ENCODE results near the gene BDH2. TPM values are rescaled to one million over a fixed set of nuclear protein-coding genes. Genes with fewer than 3 reads are reported as not detected.
A peak's percentile ranks its signal among the peaks of the same experiment; 100 is the strongest.

Gene BDH2
- total RNA-seq, 1 experiment from 2014 or later, result 39.0 TPM

DNA sequence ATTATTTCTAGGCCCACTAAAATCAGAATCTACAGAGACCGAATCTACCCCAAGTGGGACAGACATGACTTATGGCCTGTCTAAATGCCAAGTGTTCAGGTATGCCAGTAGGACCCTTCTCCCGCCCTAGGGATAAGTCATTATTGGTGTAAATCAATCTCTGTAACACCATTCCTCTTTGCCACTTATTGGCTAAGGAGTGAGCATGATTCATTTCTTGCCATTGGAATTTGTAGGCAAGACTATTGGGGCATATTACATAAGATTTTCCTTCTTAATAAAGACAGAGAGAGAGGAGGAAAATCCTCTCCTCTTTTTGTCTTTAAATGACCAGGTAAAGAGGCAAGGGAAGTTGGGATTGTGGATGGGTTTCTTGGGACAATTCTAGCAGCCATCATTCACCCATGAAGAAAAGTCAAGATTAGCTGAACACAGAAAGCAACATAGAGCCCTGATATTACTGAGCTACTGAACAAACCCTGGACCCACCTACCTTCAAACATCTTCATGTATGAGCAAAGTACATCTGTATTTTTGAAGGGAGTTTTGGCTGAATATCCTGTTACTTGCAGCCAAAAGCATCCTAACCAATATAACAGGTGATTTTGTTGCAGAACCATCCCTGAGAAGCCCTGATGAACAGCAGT is 25.7 kb downstream of the BDH2 start:
- DNase-seq, result no peak
- Histone ChIP-seq H3K27me3 (ENCODE audit: control insufficient read depth, insufficient read depth, low read length) (peaks cover 19% of the 10 kb centered on the region), H3K36me3 (replicated peaks; ENCODE audit: control insufficient read depth, insufficient read depth, low read length) (no peaks in the 10 kb centered on the region), H3K4me3 (ENCODE audit: insufficient read depth, low read depth, low read length) (no peak overlapping the region)

DNA sequence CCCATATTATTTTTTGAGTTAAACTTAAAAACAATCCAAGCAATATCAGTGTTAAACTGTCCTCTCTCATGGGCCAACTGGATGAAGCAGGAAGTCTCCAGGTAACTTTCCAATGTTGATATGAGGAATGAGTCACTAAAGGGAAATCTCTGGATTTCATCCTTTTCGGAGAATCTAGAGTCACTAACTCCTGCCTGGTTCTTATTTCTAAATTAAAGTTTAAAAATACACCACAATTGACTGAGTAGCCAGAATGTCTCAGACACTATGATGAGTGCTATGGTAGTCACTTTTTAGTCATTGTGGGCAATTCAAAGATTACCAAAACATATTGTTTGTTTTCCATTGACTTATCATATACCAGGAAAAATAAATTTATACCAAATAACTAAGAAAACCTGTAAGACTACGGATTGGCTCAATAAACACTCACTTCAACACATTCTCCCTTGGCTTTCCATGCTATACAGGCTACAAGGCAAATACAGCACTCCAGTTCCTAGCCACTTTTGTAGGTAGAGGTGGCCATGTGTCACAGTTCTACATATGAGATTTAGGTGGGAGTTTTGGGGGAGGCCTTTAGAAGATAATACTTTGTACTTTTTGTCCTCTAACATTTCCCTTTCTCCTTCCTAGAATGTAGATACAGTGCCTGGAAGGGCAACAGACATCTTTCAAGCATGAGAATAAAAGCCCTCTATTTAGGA is 31.6 kb downstream of the BDH2 start:
- no peak for DNase-seq
- no peaks in the 10 kb centered on the region for H3K27me3 ChIP-seq (ENCODE audit: control insufficient read depth, insufficient read depth, low read length)
- no peak overlapping the region for H3K4me3 ChIP-seq (ENCODE audit: insufficient read depth, low read depth, low read length)
- no peaks in the 10 kb centered on the region for H3K36me3 ChIP-seq (replicated peaks; ENCODE audit: control insufficient read depth, insufficient read depth, low read length)

- Histone ChIP-seq H3K4me3 (ENCODE audit: insufficient read depth, low read depth, low read length) (no peak overlapping the region), H3K36me3 (replicated peaks; ENCODE audit: control insufficient read depth, insufficient read depth, low read length) (no peaks in the 10 kb centered on the region), H3K27me3 (ENCODE audit: control insufficient read depth, insufficient read depth, low read length) (no peaks in the 10 kb centered on the region)
- DNase-seq, result no peak
Observed at GRCh38 chr4:103060453-103061148, 39.0 kb downstream of the BDH2 start.

- Histone ChIP-seq H3K36me3 (replicated peaks; ENCODE audit: control insufficient read depth, insufficient read depth, low read length) (no peaks in the 10 kb centered on the region), H3K27me3 (ENCODE audit: control insufficient read depth, insufficient read depth, low read length) (no peaks in the 10 kb centered on the region), H3K4me3 (ENCODE audit: insufficient read depth, low read depth, low read length) (no peak overlapping the region)
- no peak for DNase-seq
Observed at GRCh38 chr4:103054030-103054429, 45.6 kb downstream of the BDH2 start.

DNA sequence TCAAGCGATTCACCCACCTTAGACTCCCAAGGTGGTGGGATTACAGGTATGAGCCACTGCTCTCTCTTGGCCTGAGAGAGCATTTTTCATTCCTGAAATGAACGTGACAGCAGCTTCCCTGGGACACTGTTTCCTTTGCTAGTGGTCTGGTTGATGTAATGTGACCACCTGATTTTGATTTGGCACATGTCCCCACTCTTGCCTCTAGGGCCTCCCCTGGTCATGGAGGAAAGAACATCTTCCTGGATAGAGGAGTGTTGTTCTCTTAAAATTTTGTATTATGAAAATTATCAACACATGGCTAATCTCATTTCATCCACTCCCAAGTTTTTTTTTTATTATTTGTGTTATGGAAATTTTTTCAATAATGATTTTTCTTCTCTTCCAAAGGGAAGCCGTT is 46.9 kb downstream of the BDH2 start:
- H3K36me3 ChIP-seq (replicated peaks; ENCODE audit: control insufficient read depth, insufficient read depth, low read length), result no peaks in the 10 kb centered on the region
- H3K27me3 ChIP-seq (ENCODE audit: control insufficient read depth, insufficient read depth, low read length), result no peaks in the 10 kb centered on the region
- no peak overlapping the region for H3K4me3 ChIP-seq (ENCODE audit: insufficient read depth, low read depth, low read length)
- no peak for DNase-seq

GRCh38 chr4:103052145-103052544 is 47.5 kb downstream of the BDH2 start:
- Histone ChIP-seq H3K36me3 (replicated peaks; ENCODE audit: control insufficient read depth, insufficient read depth, low read length) (no peaks in the 10 kb centered on the region), H3K4me3 (ENCODE audit: insufficient read depth, low read depth, low read length) (no peak overlapping the region), H3K27me3 (ENCODE audit: control insufficient read depth, insufficient read depth, low read length) (no peaks in the 10 kb centered on the region)
- DNase-seq, result no peak

DNA sequence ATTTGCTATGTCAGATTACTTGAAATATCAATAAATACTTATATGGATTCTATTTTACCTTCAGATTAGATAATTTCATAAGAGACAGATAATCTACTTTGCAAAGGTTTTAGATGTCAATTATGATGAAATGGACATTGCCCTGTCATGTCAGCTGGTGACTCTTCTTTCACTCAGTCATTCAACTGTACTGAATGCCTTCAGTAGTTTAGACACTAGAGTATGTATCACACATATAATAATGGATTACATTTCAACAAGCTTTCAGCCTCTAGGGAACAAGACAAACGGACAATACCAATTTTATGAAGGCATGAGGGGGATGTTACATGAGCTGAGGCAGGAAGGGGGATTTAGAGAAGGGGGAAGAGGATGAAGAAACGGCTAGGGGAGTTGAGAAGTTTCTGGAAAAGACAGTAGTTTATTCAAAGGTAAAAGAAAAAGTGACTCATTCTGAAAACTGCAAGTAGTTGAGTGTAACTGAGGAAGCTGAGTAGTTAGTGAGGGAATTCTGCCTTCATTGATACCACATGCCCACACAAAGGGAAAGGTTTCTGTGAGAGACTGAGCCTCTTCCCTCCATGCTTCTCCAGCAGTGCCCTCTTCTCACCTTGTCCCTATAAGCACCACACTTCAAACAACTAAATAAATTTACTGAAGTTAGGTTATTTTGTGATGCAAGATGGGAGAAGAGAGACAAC is 48.7 kb downstream of the BDH2 start:
- DNase-seq, result no peak
- H3K4me3 ChIP-seq (ENCODE audit: insufficient read depth, low read depth, low read length), result no peak overlapping the region
- H3K36me3 ChIP-seq (replicated peaks; ENCODE audit: control insufficient read depth, insufficient read depth, low read length), result no peaks in the 10 kb centered on the region
- H3K27me3 ChIP-seq (ENCODE audit: control insufficient read depth, insufficient read depth, low read length), result no peaks in the 10 kb centered on the region

DNA sequence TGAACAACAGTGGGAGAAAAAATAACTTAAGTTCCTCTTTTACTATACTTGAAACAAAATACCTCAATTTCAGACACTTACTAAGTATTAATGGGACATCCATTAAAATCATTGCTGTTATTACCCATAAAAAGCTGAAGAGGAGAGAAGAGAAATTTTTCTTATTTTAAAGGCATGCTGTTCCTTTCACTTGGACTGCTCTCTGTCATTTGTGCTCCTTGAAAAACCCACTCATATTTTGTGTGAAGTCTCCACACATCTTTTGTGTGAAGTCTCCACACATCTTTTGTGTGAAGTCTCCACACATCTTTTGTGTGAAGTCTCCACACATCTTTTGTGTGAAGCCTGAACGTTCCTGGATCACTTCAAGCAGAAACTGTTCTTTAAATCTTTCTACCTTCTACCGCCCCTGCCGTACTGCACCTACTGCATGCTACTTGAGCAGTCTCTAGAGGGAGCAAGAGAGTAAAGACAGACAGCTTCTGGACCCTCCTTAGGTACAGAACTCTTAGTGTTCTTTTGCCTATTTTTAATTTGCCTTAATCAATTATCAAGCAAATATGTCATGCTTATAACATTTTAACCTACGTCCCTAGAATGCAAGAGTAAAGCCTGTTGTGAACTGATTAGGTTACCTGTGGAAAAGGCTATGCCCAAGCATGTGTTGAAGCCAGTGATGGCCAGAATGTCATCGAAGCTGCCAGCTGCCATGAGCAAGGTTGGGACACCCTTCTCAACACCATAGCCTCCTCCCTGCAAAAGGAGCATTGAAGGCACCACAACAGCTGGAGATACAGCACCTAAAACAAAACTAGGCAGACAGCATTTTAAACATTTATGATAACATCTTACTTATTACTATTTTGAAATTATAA is 53.0 kb downstream of the BDH2 start:
- peak; percentile 37 for DNase-seq
- Histone ChIP-seq H3K27me3 (ENCODE audit: control insufficient read depth, insufficient read depth, low read length) (no peaks in the 10 kb centered on the region), H3K4me3 (ENCODE audit: insufficient read depth, low read depth, low read length) (no peak overlapping the region), H3K36me3 (replicated peaks; ENCODE audit: control insufficient read depth, insufficient read depth, low read length) (no peaks in the 10 kb centered on the region)

GRCh38 chr4:103044183-103044582 is 55.5 kb downstream of the BDH2 start:
- Histone ChIP-seq H3K27me3 (ENCODE audit: control insufficient read depth, insufficient read depth, low read length) (no peaks in the 10 kb centered on the region), H3K36me3 (replicated peaks; ENCODE audit: control insufficient read depth, insufficient read depth, low read length) (no peaks in the 10 kb centered on the region), H3K4me3 (ENCODE audit: insufficient read depth, low read depth, low read length) (no peak overlapping the region)
- no peak for DNase-seq

- Histone ChIP-seq H3K27me3 (ENCODE audit: control insufficient read depth, insufficient read depth, low read length) (no peaks in the 10 kb centered on the region), H3K4me3 (ENCODE audit: insufficient read depth, low read depth, low read length) (no peak overlapping the region), H3K36me3 (replicated peaks; ENCODE audit: control insufficient read depth, insufficient read depth, low read length) (no peaks in the 10 kb centered on the region)
- DNase-seq, result no peak
Observed at GRCh38 chr4:103036169-103036568, 63.5 kb downstream of the BDH2 start.

DNA sequence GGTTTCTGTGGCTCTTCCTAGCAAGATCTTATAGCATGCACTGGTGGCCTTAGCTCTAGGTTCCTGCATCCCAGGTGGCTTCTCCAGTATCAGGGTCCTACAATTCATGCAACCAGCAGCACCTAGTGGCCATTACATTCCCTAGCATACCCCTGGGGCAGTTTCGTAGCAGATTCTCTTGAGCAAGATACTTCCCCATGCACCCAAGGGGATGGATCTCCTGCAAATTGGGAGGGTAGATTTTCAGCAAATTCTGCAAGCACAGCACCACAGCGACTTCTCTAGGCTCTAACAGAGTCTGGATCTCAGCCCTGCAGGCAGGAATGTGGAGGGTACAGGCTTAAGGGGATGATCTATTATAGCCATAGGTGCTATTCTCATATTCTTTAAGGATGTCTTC is 67.1 kb downstream of the BDH2 start:
- DNase-seq, result peak; percentile 44
- Histone ChIP-seq H3K4me3 (ENCODE audit: insufficient read depth, low read depth, low read length) (no peak overlapping the region), H3K36me3 (replicated peaks; ENCODE audit: control insufficient read depth, insufficient read depth, low read length) (no peaks in the 10 kb centered on the region), H3K27me3 (ENCODE audit: control insufficient read depth, insufficient read depth, low read length) (no peaks in the 10 kb centered on the region)

GRCh38 chr4:103030791-103031190 is 68.8 kb downstream of the BDH2 start:
- Histone ChIP-seq H3K36me3 (replicated peaks; ENCODE audit: control insufficient read depth, insufficient read depth, low read length) (no peaks in the 10 kb centered on the region), H3K4me3 (ENCODE audit: insufficient read depth, low read depth, low read length) (no peak overlapping the region), H3K27me3 (ENCODE audit: control insufficient read depth, insufficient read depth, low read length) (no peaks in the 10 kb centered on the region)
- DNase-seq, result no peak

DNA sequence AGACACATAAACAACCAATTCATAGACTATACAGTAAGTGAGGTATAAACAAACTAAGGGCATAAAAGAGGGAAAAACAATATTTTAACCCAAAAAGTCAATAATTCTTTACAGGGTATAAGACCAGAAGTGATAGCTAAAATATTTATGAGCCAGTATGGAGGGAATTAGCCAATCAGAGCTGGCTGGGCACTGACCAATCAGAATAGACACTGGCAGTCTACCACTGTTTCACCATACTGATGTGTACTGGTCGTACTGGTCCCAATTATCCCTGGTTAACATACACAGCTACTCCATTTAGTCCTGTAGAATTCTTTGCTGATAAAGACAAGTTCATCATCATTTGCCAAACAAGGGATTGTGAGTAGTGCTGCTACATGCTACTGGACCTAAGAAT is 70.3 kb downstream of the BDH2 start:
- Histone ChIP-seq H3K27me3 (ENCODE audit: control insufficient read depth, insufficient read depth, low read length) (no peaks in the 10 kb centered on the region), H3K36me3 (replicated peaks; ENCODE audit: control insufficient read depth, insufficient read depth, low read length) (no peaks in the 10 kb centered on the region), H3K4me3 (ENCODE audit: insufficient read depth, low read depth, low read length) (no peak overlapping the region)
- no peak for DNase-seq
